ENCODE results near the gene C6orf52.

- TF ChIP-seq CTCF (IDR thresholded peaks at IDR 0.05) (no peak), POLR2A (IDR thresholded peaks at IDR 0.05) (no peak), POLR2AphosphoS5 (IDR thresholded peaks at IDR 0.05) (no peak)
These were observed 26.1 kb downstream of the C6orf52 start for GRCh38 chr6:10668126-10668917.
